K562 (cell line): Measurements from ENCODE around the gene GPR183. TPM values are rescaled to one million over a fixed set of nuclear protein-coding genes. Genes with fewer than 3 reads are reported as not detected.

Experiments used
- ATAC-seq: fragments of 200-7000 bp; cut with Tn5 transposase; 3 replicates; pipeline ENCODE4 v1.9.1; 2020; ENCODE audit warnings: moderate library complexity
- BruUV-seq: library from RNA; stranded (reverse); fragments of 400-500 nt; replicated peaks from 2 replicates; lab custom pipeline; 2021; lab: Mats Ljungman, UMichigan
- CTCF ChIA-PET: fragments of 300-600 bp; formaldehyde crosslinking; extraction: SDS; loops from one replicate; lab custom pipeline; 2021; ENCODE audit warnings: low intra/inter-chr PET ratio; lab: Yijun Ruan, JAX
- POLR2A ChIA-PET: fragments of 300-600, 350-650 bp; sonication (Branson Sonifier 250); formaldehyde crosslinking; extraction: SDS; loops from one replicate; lab custom pipeline; 2021; ENCODE audit warnings: antibody characterized with exemption, inconsistent platforms; lab: Yijun Ruan, JAX
- DNase-seq, 4 experiments: peaks; one replicate each; pipeline versions ENCODE4 v3.0.0 to v3.0.0-alpha.2; 2011 to 2018; ENCODE audit warnings: low spot score in 3 of 4, mixed read lengths in 3 of 4; ENCODE audit errors: extremely low read depth in 1 of 4
- FAIRE-seq: peaks from 2 replicates; lab custom pipeline; 2011; peaks lifted over from hg19 to GRCh38; lab: Jason Lieb, UNC
- H2AFZ ChIP-seq: 2 replicates; pipeline ENCODE4 v1.6.0; 2011; ENCODE audit warnings: low read depth, low read length, control low read depth, inconsistent platforms
- H3K27ac ChIP-seq: fragments of 200-600 bp; 3 replicates; pipeline ENCODE4 v1.8.0; 2011; ENCODE audit warnings: low read depth, mild to moderate bottlenecking, control low read depth, inconsistent platforms, low read length, moderate library complexity, mixed read lengths; ENCODE audit errors: extremely low read depth
- H3K27me3 ChIP-seq, 2 experiments: fragments of 300-600 bp in 1 of 2; 2 replicates in 1 of 2; 3 replicates in 1 of 2; pipeline versions ENCODE4 v1.6.0 to v1.8.0; 2011; ENCODE audit warnings: inconsistent platforms in 2 of 2, low read length in 2 of 2, mild to moderate bottlenecking in 1 of 2, mixed read lengths in 1 of 2, moderate library complexity in 1 of 2; ENCODE audit not compliant: control insufficient read depth in 2 of 2, insufficient read depth in 2 of 2
- H3K36me3 ChIP-seq: fragments of 300-600 bp; 3 replicates; pipeline ENCODE4 v1.8.0; 2011; ENCODE audit warnings: mild to moderate bottlenecking, low read length, inconsistent platforms; ENCODE audit not compliant: control insufficient read depth, insufficient read depth
- H3K4me1 ChIP-seq, 2 experiments: fragments of 200-600 bp in 1 of 2; replicated peaks in 1 of 2; 2 replicates in 1 of 2; 3 replicates in 1 of 2; pipeline versions ENCODE4 v1.5.1 to v1.8.0; 2011; ENCODE audit warnings: inconsistent platforms in 2 of 2, low read length in 2 of 2, mild to moderate bottlenecking in 1 of 2, mixed read lengths in 1 of 2, moderate library complexity in 1 of 2; ENCODE audit not compliant: control insufficient read depth in 2 of 2, insufficient read depth in 2 of 2
- H3K4me2 ChIP-seq: 2 replicates; pipeline ENCODE4 v1.6.1; 2011; ENCODE audit warnings: low read length, control low read depth, inconsistent platforms, mixed read lengths; ENCODE audit not compliant: insufficient read depth
- H3K4me3 ChIP-seq: fragments of 200-600 bp; sonication (generic), shearing (Covaris generic); 2 replicates; pipeline ENCODE4 v1.5.1; 2016; ENCODE audit warnings: control low read depth, inconsistent platforms
- H3K79me2 ChIP-seq: fragments of 200-600 bp; 3 replicates; pipeline ENCODE4 v1.8.0; 2011; ENCODE audit warnings: low read length, inconsistent platforms; ENCODE audit not compliant: control insufficient read depth, insufficient read depth
- H3K9ac ChIP-seq, 2 experiments: 2 replicates each; pipeline versions ENCODE4 v1.6.0 to v1.6.1; 2011; ENCODE audit warnings: low read depth in 2 of 2, low read length in 2 of 2, control low read depth in 1 of 2, inconsistent platforms in 1 of 2, mild to moderate bottlenecking in 1 of 2, mixed read lengths in 1 of 2; ENCODE audit not compliant: insufficient read depth in 1 of 2
- H3K9me1 ChIP-seq: one replicate; pipeline ENCODE4 v1.6.0; 2011; ENCODE audit warnings: inconsistent platforms, mild to moderate bottlenecking, low read length, moderate library complexity; ENCODE audit not compliant: control insufficient read depth, insufficient read depth
- H3K9me3 ChIP-seq: replicated peaks from 2 replicates; pipeline ENCODE4 v1.5.1; 2011; ENCODE audit warnings: low read depth, low read length, inconsistent platforms; ENCODE audit not compliant: control insufficient read depth, insufficient read depth
- H4K20me1 ChIP-seq: replicated peaks from 2 replicates; pipeline ENCODE4 v1.6.1; 2011; ENCODE audit warnings: low read length, inconsistent platforms, mixed read lengths; ENCODE audit not compliant: control insufficient read depth, insufficient read depth
- CBFA2T3 ChIP-seq: fragments of 450-650 bp; IDR thresholded peaks from 2 replicates; pipeline ENCODE4 v1.6.1; 2017
- EP300 ChIP-seq: IDR thresholded peaks from 2 replicates; pipeline ENCODE4 v1.6.1; 2012; ENCODE audit warnings: low read length, improper control_type of control experiment
- FOS ChIP-seq: IDR thresholded peaks from 3 replicates; pipeline ENCODE4 v1.6.1; 2011; ENCODE audit not compliant: insufficient read length; ENCODE audit errors: extremely low read depth
- FOSL1 ChIP-seq: fragments of 200-800 bp; sonication (Bioruptor generic); conservative IDR thresholded peaks from 2 replicates; pipeline ENCODE4 v1.6.1; 2016; ENCODE audit warnings: missing genetic modification characterization, missing compliant biosample characterization
- HLTF ChIP-seq: fragments of 450-650 bp; IDR thresholded peaks from 2 replicates; pipeline ENCODE4 v1.6.1; 2016
- JUN ChIP-seq, 2 experiments: sonication (generic) in 1 of 2; formaldehyde crosslinking in 1 of 2; IDR thresholded peaks; 2 replicates each; pipeline versions ENCODE4 v1.6.1 to v1.8.0; 2012 to 2022; ENCODE audit warnings: borderline replicate concordance in 2 of 2, mild to moderate bottlenecking in 2 of 2, improper control_type of control experiment in 1 of 2, low read depth in 1 of 2, low read length in 1 of 2, missing genetic modification reagents in 1 of 2
- JUND ChIP-seq, 2 experiments: IDR thresholded peaks; 2 replicates in 1 of 2; 3 replicates in 1 of 2; pipeline ENCODE4 v1.6.1; 2011; ENCODE audit warnings: borderline replicate concordance in 2 of 2, low read depth in 2 of 2, low read length in 2 of 2, improper control_type of control experiment in 1 of 2, missing biosample characterization in 1 of 2, missing genetic modification characterization in 1 of 2, missing genetic modification reagents in 1 of 2
- KDM1A ChIP-seq, 2 experiments: fragments of 450-650 bp; IDR thresholded peaks; 2 replicates each; pipeline ENCODE4 v1.6.1; 2016; ENCODE audit warnings: mild to moderate bottlenecking in 2 of 2
- PHB2 ChIP-seq: fragments of 450-650 bp; IDR thresholded peaks from 2 replicates; pipeline ENCODE4 v1.6.1; 2017; ENCODE audit warnings: low read depth
- RBFOX2 ChIP-seq: fragments of 200-400 bp; formaldehyde crosslinking; IDR thresholded peaks from 2 replicates; pipeline ENCODE4 v1.6.1; 2017; ENCODE audit warnings: low read depth, mild to moderate bottlenecking, low read length, moderate library complexity
- RCOR1 ChIP-seq, 2 experiments: IDR thresholded peaks; 2 replicates each; pipeline ENCODE4 v1.6.1; 2012; ENCODE audit warnings: low read depth in 2 of 2, low read length in 2 of 2, borderline replicate concordance in 1 of 2, improper control_type of control experiment in 1 of 2
- SMARCA4 ChIP-seq: fragments of 450-650 bp; IDR thresholded peaks from 2 replicates; pipeline ENCODE4 v1.6.1; 2016
- SMARCE1 ChIP-seq: fragments of 450-650 bp; IDR thresholded peaks from 2 replicates; pipeline ENCODE4 v1.7.1; 2016; ENCODE audit warnings: mild to moderate bottlenecking
- SOX6 ChIP-seq: fragments of 450-650 bp; IDR thresholded peaks from 2 replicates; pipeline ENCODE4 v1.6.1; 2014; ENCODE audit warnings: mild to moderate bottlenecking
- WGBS: fragments of 100-300 bp; shearing (Covaris generic); methylation state at CpG from one replicate; pipeline ENCODE4 v1.1.6; 2016; ENCODE audit warnings: low coverage, mixed read lengths; ENCODE audit not compliant: insufficient coverage; ENCODE audit errors: missing lambda C conversion rate; 5-methylcytosine and 5-hydroxymethylcytosine counted together
- in situ Hi-C: fragments of 300-500 bp; cut with MboI; formaldehyde crosslinking; loops from 4 replicates; pipeline ENCODE4 v1.15.0; 2018; ENCODE audit warnings: inconsistent platforms, mixed read lengths
- intact Hi-C: fragments of 100-400 bp; cut with micrococcal nuclease; formaldehyde crosslinking; loops from 2 replicates; pipeline ENCODE4 v1.14.2; 2022
- polyA plus RNA-seq, 8 experiments: library from polyadenylated mRNA; depleted of rRNA in 4 of 8; stranded (reverse) in 5 of 8; unstranded in 3 of 8; fragments of >200 nt; fragmentation: Nextera tagmentation in 2 of 8; fragmentation: Illumina TruSeq in 1 of 8; extraction: Ambion mirVana in 2 of 8; extraction: Trizol in 1 of 8; gene quantifications; 2 replicates each; pipeline versions ENCODE4 v1.2.1 to v1.2.3, GENCODE V29; 2011 to 2014; ENCODE audit warnings: inconsistent platforms in 1 of 8, missing spikeins in 1 of 8
- total RNA-seq, 7 experiments: library from RNA; depleted of rRNA in 6 of 7; stranded (reverse); fragments of >200 nt in 6 of 7; fragmentation: Illumina TruSeq in 2 of 7; extraction: Trizol in 2 of 7; gene quantifications; 2 replicates each; pipeline versions ENCODE4 v1.2.1 to v1.2.3, GENCODE V29; 2011 to 2021; ENCODE audit warnings: low replicate concordance in 1 of 7
- TF ChIP-seq, protein P1 (sequence below): fragments of 250-450 bp; sonication (Bioruptor Pico); IDR thresholded peaks from 2 replicates; pipeline ENCODE4 v1.4.0; 2020; ENCODE audit warnings: mild to moderate bottlenecking
- TF ChIP-seq, protein P2 (sequence below): sonication (generic); formaldehyde crosslinking; IDR thresholded peaks from 2 replicates; pipeline ENCODE4 v1.8.1; 2022; ENCODE audit warnings: missing genetic modification reagents
- TF ChIP-seq, protein P3 (sequence below), 2 experiments: fragments of 450-650 bp in 1 of 2; sonication (generic) in 1 of 2; formaldehyde crosslinking in 1 of 2; IDR thresholded peaks in 1 of 2; conservative IDR thresholded peaks in 1 of 2; 2 replicates each; pipeline versions ENCODE4 v1.6.1 to v1.8.1; 2016 to 2023; ENCODE audit warnings: mild to moderate bottlenecking in 2 of 2, moderate library complexity in 2 of 2, inconsistent platforms in 1 of 2, missing genetic modification reagents in 1 of 2

GPR183 gene
- total and polyA plus RNA-seq, 9 of the 15 experiments (the other 6 are each of a cell fraction or from before 2014, with no cell fraction given): 1.3 to 10.2 (median 3.7) TPM

DNA sequence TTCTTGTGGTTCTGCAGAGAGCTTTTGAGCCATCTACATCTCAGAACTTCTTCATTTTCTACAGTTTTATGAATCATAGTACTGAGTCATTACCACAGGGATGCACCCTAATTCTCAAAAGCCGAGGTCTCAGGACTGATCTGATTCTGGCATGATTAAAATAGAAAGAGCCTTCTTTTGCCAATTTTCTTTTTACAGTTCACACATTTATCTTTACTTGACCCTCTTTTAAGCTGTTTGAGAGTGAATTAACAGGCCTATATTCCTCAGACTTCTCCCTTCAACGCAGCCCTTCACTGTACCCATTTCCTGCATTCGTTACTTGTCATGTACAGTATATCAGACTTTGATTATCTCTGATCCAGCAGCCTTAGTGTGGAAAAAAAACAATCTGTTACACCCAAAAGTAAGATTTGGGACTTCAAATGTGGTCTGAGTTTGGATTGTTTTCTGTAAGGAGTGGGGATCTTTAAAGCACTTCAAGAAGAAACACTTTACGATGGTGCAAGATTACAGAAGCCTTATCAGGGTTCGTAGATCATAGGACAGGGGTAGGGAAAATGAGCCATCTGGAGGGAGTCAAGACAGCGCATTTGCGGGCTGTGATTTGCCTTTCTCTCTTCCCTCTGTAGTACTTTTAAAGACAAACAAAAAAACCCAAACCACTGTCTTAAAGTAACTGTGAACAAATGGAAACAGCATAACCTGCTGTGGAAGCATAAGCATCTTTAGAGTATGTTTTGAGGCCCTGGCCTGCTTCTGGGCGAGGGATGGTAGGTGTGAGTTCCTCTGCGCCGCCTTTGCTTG is 15.3 kb upstream of the GPR183 start:
- BruUV-seq: TSS peak; percentile 8
- peak overlapping the region; percentile 76; the same call in 1 of the 3 replicates for H3K27ac ChIP-seq
- TF ChIP-seq, protein P1, sequence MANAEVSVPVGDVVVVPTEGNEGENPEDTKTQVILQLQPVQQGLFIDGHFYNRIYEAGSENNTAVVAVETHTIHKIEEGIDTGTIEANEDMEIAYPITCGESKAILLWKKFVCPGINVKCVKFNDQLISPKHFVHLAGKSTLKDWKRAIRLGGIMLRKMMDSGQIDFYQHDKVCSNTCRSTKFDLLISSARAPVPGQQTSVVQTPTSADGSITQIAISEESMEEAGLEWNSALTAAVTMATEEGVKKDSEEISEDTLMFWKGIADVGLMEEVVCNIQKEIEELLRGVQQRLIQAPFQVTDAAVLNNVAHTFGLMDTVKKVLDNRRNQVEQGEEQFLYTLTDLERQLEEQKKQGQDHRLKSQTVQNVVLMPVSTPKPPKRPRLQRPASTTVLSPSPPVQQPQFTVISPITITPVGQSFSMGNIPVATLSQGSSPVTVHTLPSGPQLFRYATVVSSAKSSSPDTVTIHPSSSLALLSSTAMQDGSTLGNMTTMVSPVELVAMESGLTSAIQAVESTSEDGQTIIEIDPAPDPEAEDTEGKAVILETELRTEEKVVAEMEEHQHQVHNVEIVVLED (CRISPR knock-in tag): no peak
- 0 out of 2 replicates have a peak, but pooled peaks have one; percentile 44 for TF ChIP-seq JUN (IDR thresholded peaks at IDR 0.05; ENCODE audit: borderline replicate concordance, low read depth, low read length)
- TF ChIP-seq JUN (CRISPR knock-in tag; IDR thresholded peaks at IDR 0.05; ENCODE audit: borderline replicate concordance): no peak
- TF ChIP-seq KDM1A (IDR thresholded peaks at IDR 0.05): peak in 1 of 2 experiments; percentile 29; a peak in 1 of 4 replicates
- TF ChIP-seq, protein P2, sequence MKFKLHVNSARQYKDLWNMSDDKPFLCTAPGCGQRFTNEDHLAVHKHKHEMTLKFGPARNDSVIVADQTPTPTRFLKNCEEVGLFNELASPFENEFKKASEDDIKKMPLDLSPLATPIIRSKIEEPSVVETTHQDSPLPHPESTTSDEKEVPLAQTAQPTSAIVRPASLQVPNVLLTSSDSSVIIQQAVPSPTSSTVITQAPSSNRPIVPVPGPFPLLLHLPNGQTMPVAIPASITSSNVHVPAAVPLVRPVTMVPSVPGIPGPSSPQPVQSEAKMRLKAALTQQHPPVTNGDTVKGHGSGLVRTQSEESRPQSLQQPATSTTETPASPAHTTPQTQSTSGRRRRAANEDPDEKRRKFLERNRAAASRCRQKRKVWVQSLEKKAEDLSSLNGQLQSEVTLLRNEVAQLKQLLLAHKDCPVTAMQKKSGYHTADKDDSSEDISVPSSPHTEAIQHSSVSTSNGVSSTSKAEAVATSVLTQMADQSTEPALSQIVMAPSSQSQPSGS (CRISPR knock-in tag): no peak
- TF ChIP-seq RCOR1 (IDR thresholded peaks at IDR 0.05; ENCODE audit: borderline replicate concordance in 1 of 2, low read depth in 2 of 2, low read length in 2 of 2): peak in 1 of 2 experiments; percentile 48; a peak in 1 of 4 replicates
- peak; percentile 14 for TF ChIP-seq FOS
- TF ChIP-seq SOX6: peak; percentile 26; the same call in 1 of the 2 replicates
- TF ChIP-seq SMARCE1: peak; percentile 83; the same call in 1 of the 2 replicates
- peak; percentile 95 for TF ChIP-seq FOSL1 (tag)
- peak; percentile 37; the same call in 1 of the 2 replicates for TF ChIP-seq EP300
- no peak for TF ChIP-seq HLTF
- TF ChIP-seq SMARCA4: peak; percentile 53
- TF ChIP-seq JUND (IDR thresholded peaks at IDR 0.05; ENCODE audit: borderline replicate concordance, low read depth, low read length): peak; percentile 79
- peak; percentile 65; the same call in 2 of the 3 replicates for TF ChIP-seq JUND (tag; IDR thresholded peaks at IDR 0.05; ENCODE audit: borderline replicate concordance, low read depth, low read length)
- TF ChIP-seq, protein P3, sequence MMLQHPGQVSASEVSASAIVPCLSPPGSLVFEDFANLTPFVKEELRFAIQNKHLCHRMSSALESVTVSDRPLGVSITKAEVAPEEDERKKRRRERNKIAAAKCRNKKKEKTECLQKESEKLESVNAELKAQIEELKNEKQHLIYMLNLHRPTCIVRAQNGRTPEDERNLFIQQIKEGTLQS (IDR thresholded peaks at IDR 0.05): peak; percentile 49; the same call in 1 of the 2 replicates
- TF ChIP-seq, protein P3 (CRISPR knock-in tag; conservative IDR thresholded peaks at IDR 0.05): no peak
- no peak for TF ChIP-seq RBFOX2
- TF ChIP-seq CBFA2T3: 0 out of 2 replicates have a peak, but pooled peaks have one; percentile 35
- TF ChIP-seq PHB2: no peak

More for the DNA sequence above, 15.3 kb upstream of the GPR183 start:
- Histone ChIP-seq H3K79me2 (0 out of 3 replicates have a peak, but pooled peaks cover under 1% of the 10 kb centered on the region), H3K36me3 (peaks cover 18% of the 10 kb centered on the region), H3K4me2 (no peak overlapping the region), H4K20me1 (no peaks in the 10 kb centered on the region), H3K9me1 (peaks cover 4% of the 10 kb centered on the region), H3K9me3 (no peaks in the 10 kb centered on the region), H3K27me3 (no peaks in the 10 kb centered on the region), H3K9ac (no peak overlapping the region), H3K4me1 (peaks cover 8 to 42% of the 10 kb centered on the region in 2 experiments; a peak in 4 of 5 replicates), H2AFZ (no peak overlapping the region), H3K4me3 (no peak overlapping the region)
- ATAC-seq (no peak), FAIRE-seq (no peak), DNase-seq (peak; percentile 20 to 35 (median 23))
- intact Hi-C loops (no loop called here), in situ Hi-C loops (no loop called here)
- CTCF ChIA-PET: no interaction called here
- 10% methylated on average over 6 of the region's 10 CpGs for WGBS
- POLR2A ChIA-PET: interaction anchor here (1.2 kb wide), 1 partner anchor 11 kb away, joined by 3 read pairs; no protein-coding TSS in a partner anchor
